Prostate gland (tissue), 2 donors: ENCODE results near the gene MDH2.

Experiments
- POLR2A ChIP-seq: fragments of 450-650 bp; IDR thresholded peaks from one replicate; pipeline ENCODE4 v1.6.1; 2016; ENCODE audit warnings: antibody characterized with exemption, mild to moderate bottlenecking
- TF ChIP-seq, protein P1 (sequence below), 4 experiments: fragments of 200-600 bp in 2 of 4; fragments of 450-650 bp in 2 of 4; sonication (generic) in 2 of 4; IDR thresholded peaks; 1 replicate in 3 of 4; 2 replicates in 1 of 4; pipeline ENCODE4 v1.5.1; 2016 to 2019; ENCODE audit warnings: antibody characterized with exemption in 4 of 4, mild to moderate bottlenecking in 2 of 4, moderate library complexity in 2 of 4

GRCh38 chr7:76016191-76016947 lies 31.5 kb upstream of the MDH2 start:
- no peak for TF ChIP-seq POLR2A
- TF ChIP-seq, protein P1, sequence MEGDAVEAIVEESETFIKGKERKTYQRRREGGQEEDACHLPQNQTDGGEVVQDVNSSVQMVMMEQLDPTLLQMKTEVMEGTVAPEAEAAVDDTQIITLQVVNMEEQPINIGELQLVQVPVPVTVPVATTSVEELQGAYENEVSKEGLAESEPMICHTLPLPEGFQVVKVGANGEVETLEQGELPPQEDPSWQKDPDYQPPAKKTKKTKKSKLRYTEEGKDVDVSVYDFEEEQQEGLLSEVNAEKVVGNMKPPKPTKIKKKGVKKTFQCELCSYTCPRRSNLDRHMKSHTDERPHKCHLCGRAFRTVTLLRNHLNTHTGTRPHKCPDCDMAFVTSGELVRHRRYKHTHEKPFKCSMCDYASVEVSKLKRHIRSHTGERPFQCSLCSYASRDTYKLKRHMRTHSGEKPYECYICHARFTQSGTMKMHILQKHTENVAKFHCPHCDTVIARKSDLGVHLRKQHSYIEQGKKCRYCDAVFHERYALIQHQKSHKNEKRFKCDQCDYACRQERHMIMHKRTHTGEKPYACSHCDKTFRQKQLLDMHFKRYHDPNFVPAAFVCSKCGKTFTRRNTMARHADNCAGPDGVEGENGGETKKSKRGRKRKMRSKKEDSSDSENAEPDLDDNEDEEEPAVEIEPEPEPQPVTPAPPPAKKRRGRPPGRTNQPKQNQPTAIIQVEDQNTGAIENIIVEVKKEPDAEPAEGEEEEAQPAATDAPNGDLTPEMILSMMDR (IDR thresholded peaks at IDR 0.05) = no peak
